GM23248 (cell line): ENCODE data around the gene EPHB3. TPM values are rescaled to one million over a fixed set of nuclear protein-coding genes. Genes with fewer than 3 reads are reported as not detected.

ENCODE experiments used
- DNase-seq: peaks from one replicate; pipeline ENCODE4 v3.0.0-alpha.2; 2015
- H2AFZ ChIP-seq: fragments of 200-600 bp; sonication (generic); 2 replicates; pipeline ENCODE4 v1.6.1; 2016; ENCODE audit warnings: antibody characterized with exemption
- H3F3A ChIP-seq: fragments of 200-600 bp; sonication (generic); 2 replicates; pipeline ENCODE4 v1.6.1; 2016; ENCODE audit warnings: mild to moderate bottlenecking, antibody characterized with exemption, mixed run types; ENCODE audit not compliant: insufficient read depth
- H3K27ac ChIP-seq: fragments of 200-600 bp; sonication (generic); 2 replicates; pipeline ENCODE4 v1.5.1; 2016; ENCODE audit warnings: mild to moderate bottlenecking
- H3K27me3 ChIP-seq: fragments of 200-600 bp; sonication (generic); replicated peaks from 2 replicates; pipeline ENCODE4 v1.6.1; 2016; ENCODE audit warnings: mild to moderate bottlenecking; ENCODE audit not compliant: insufficient read depth
- H3K36me3 ChIP-seq: fragments of 200-600 bp; sonication (generic); 2 replicates; pipeline ENCODE4 v1.6.1; 2016; ENCODE audit warnings: low read depth, mild to moderate bottlenecking
- H3K4me1 ChIP-seq: fragments of 200-600 bp; sonication (generic); 2 replicates; pipeline ENCODE4 v1.6.1; 2016; ENCODE audit warnings: mild to moderate bottlenecking; ENCODE audit not compliant: insufficient read depth
- H3K4me2 ChIP-seq: fragments of 200-600 bp; sonication (generic); one replicate; pipeline ENCODE4 v1.6.1; 2016; ENCODE audit warnings: mild to moderate bottlenecking; ENCODE audit not compliant: unreplicated experiment
- H3K4me3 ChIP-seq: fragments of 200-600 bp; sonication (generic); 2 replicates; pipeline ENCODE4 v1.5.1; 2016; ENCODE audit warnings: mild to moderate bottlenecking
- H3K79me2 ChIP-seq: fragments of 200-600 bp; sonication (generic); 2 replicates; pipeline ENCODE4 v1.6.1; 2016; ENCODE audit warnings: mild to moderate bottlenecking; ENCODE audit not compliant: insufficient read depth
- H3K9ac ChIP-seq: fragments of 200-600 bp; sonication (generic); 2 replicates; pipeline ENCODE4 v1.6.1; 2016; ENCODE audit warnings: mild to moderate bottlenecking
- H3K9me2 ChIP-seq: fragments of 200-600 bp; sonication (generic); 2 replicates; pipeline ENCODE4 v1.6.1; 2016; ENCODE audit warnings: mixed run types, mild to moderate bottlenecking, moderate library complexity; ENCODE audit not compliant: insufficient read depth
- H3K9me3 ChIP-seq: fragments of 200-600 bp; sonication (generic); one replicate; pipeline ENCODE4 v1.6.1; 2017; ENCODE audit warnings: low read depth
- H4K20me1 ChIP-seq: fragments of 200-600 bp; sonication (generic); 2 replicates; pipeline ENCODE4 v1.6.0; 2016; ENCODE audit not compliant: insufficient read depth
- EZH2 ChIP-seq: fragments of 200-600 bp; sonication (generic); IDR thresholded peaks from 2 replicates; pipeline ENCODE4 v1.6.1; 2018; ENCODE audit warnings: antibody characterized with exemption, mild to moderate bottlenecking; ENCODE audit not compliant: insufficient read depth, poor library complexity, severe bottlenecking
- EZH2phosphoT487 ChIP-seq: fragments of 200-600 bp; sonication (generic); IDR thresholded peaks from 2 replicates; pipeline ENCODE4 v1.6.1; 2018; ENCODE audit warnings: antibody characterized with exemption, moderate library complexity, mild to moderate bottlenecking, low read depth; ENCODE audit not compliant: insufficient read depth
- WGBS, 2 experiments: methylation state at CpG; one replicate each; pipeline ENCODE4 v1.1.6; 2015 to 2017; ENCODE audit warnings: low lambda C conversion rate in 2 of 2, low coverage in 1 of 2; ENCODE audit errors: missing lambda C conversion rate in 2 of 2; 5-methylcytosine and 5-hydroxymethylcytosine counted together
- in situ Hi-C: fragments of 300-500 bp; cut with MboI; formaldehyde crosslinking; loops from 2 replicates; pipeline ENCODE4 v1.15.0; 2020
- polyA plus RNA-seq: library from polyadenylated mRNA; unstranded; fragments of >200 nt; fragmentation: Nextera tagmentation; extraction: Ambion mirVana; gene quantifications from 2 replicates; pipeline ENCODE4 v1.2.1, GENCODE V29; 2016
- total RNA-seq: library from RNA; depleted of rRNA; stranded (reverse); fragments of >200 nt; shearing (Covaris generic); gene quantifications from 2 replicates; pipeline ENCODE4 v1.2.3, GENCODE V29; 2014

EPHB3 gene
- total and polyA plus RNA-seq, 2 experiments from 2014 or later = 1.7 to 3.0 TPM

DNA sequence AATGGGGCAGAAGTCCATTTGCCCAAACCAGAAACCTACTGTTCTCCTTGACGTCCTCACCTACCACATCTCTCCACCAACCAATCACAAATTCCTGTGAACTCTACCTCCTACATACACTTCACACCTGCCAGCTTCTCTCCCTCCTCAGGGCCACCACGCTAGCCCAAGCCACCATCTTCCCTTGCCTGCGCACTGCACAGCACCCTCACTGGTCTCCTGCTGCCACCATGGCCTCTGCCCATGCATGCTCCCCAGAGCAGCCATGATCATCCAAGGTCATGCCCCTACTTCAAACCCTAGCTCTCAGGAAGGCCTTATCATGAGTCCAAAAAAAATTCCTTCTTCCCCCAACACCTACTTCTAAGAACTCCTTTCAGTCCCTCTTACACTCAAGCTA, 1.1 kb upstream of the EPHB3 start:
- H3K36me3 ChIP-seq = no peaks in the 10 kb centered on the region
- H3K4me3 ChIP-seq = peak overlapping the region; percentile 69
- H3K9me3 ChIP-seq = no peaks in the 10 kb centered on the region
- H3K27ac ChIP-seq = no peak overlapping the region
- DNase-seq = no peak
- no peaks in the 10 kb centered on the region for H4K20me1 ChIP-seq
- H3K4me1 ChIP-seq = peaks cover 18% of the 10 kb centered on the region
- no peaks in the 10 kb centered on the region for H3K9me2 ChIP-seq
- in situ Hi-C loops = no loop called here
- peak overlapping the region; percentile 81 for H2AFZ ChIP-seq
- no peaks in the 10 kb centered on the region; the same call in 1 of the 2 replicates for H3F3A ChIP-seq
- 0 out of 2 replicates have a peak, but pooled peaks cover 6% of the 10 kb centered on the region for H3K27me3 ChIP-seq
- 65 to 70% methylated on average over 3 of the region's 3 CpGs for WGBS, 2 experiments
- H3K9ac ChIP-seq = peak overlapping the region; percentile 32; the same call in 1 of the 2 replicates
- no peaks in the 10 kb centered on the region for H3K79me2 ChIP-seq
- peak overlapping the region; percentile 97 for H3K4me2 ChIP-seq
- TF ChIP-seq EZH2 (no peak), EZH2phosphoT487 (no peak)

DNA sequence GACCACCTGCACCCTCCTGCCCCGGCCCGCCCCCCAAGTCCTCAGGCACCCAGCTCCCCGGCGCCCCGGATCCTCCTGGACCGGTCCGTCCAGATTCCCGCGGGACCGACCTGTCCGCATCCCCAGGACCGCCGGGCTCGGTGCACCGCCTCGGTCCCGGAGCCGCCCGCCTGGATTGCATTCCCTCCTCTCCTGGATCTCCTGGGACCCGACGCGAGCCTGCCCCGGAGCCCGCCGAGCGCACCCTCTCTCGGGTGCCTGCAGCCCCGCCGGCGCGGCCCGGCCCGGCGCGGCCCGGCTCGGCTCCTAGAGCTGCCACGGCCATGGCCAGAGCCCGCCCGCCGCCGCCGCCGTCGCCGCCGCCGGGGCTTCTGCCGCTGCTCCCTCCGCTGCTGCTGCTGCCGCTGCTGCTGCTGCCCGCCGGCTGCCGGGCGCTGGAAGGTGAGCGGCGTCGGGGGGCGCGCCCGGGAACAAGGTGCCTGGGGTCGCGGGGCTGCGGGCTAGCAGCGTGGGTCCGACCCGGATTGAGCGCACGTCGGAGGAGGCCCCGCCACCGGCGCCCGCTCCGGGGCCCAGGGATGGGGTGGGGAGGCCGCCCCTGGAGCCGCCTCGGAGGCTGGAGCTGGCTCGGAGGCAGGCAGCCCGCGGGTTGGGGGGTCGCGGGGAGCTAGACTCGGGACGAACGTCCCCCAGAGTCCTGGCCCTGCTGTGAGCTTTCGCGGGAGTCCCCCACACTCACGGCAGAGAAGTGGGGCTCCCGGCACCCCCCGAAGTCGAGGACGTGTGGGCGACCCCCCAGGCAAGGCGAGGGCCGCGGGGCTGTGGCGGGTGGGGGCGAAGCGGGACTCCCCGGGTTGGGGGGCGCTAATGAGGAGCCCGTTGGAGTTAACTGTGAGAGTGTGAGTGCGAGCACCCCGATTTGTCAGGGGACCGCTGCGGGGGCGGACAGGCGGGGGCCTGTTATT, 610 bp downstream of the EPHB3 start:
- no peaks in the 10 kb centered on the region for H3K9me3 ChIP-seq
- 0 out of 2 replicates have a peak, but pooled peaks cover 6% of the 10 kb centered on the region for H3K27me3 ChIP-seq
- WGBS, 2 experiments = 2 to 3% methylated on average over 65 to 98 of the region's 109 CpGs
- peak overlapping the region; percentile 71 for H2AFZ ChIP-seq
- H3F3A ChIP-seq = no peaks in the 10 kb centered on the region; the same call in 1 of the 2 replicates
- no peaks in the 10 kb centered on the region for H3K36me3 ChIP-seq
- H3K4me1 ChIP-seq = peaks cover 27% of the 10 kb centered on the region
- no peaks in the 10 kb centered on the region for H3K9me2 ChIP-seq
- TF ChIP-seq EZH2 (no peak), EZH2phosphoT487 (no peak)
- no peaks in the 10 kb centered on the region for H3K79me2 ChIP-seq
- H3K27ac ChIP-seq = no peak overlapping the region
- H3K4me2 ChIP-seq = peak overlapping the region; percentile 77
- H4K20me1 ChIP-seq = no peaks in the 10 kb centered on the region
- in situ Hi-C loops = no loop called here
- H3K9ac ChIP-seq = peak overlapping the region; percentile 69
- peak overlapping the region; percentile 81 for H3K4me3 ChIP-seq
- peak; percentile 66 for DNase-seq

DNA sequence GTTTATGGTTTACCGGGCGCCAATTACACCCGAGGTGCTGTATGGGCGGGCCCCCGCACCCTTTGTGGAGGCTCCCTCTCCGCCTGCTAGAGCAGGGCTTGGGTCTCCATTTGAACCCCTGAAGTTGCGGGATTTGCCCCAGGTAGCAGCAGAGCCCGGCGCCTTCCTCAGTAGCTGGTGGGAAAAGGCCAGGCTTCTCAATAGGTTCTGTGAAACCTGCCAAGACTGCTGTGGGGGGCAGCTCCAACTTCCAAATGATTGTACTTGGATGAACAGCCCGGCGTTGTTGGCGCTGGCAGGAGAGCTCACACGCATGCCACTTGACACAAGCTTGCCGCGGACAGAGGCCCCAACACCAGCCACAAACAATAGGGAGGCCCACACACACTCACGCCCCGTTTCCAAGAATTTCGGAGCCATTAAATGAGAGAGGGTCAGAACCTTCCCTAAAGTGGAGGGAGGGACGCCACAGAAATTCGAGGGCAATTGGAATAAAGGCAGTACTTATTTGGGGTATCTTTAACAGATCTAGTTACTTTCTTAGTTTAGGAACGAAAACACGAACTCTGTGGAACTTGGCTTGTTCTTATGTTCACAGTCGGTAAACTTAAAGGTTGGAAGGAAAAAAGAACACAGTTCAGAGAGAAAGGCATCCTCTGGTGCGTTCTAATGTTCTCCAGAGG, 1.4 kb downstream of the EPHB3 start:
- H3K9ac ChIP-seq = peak overlapping the region; percentile 69
- H3K4me1 ChIP-seq = peaks cover 29% of the 10 kb centered on the region
- no peaks in the 10 kb centered on the region for H4K20me1 ChIP-seq
- H3K4me2 ChIP-seq = peak overlapping the region; percentile 72
- in situ Hi-C loops = no loop called here
- TF ChIP-seq EZH2phosphoT487 (no peak), EZH2 (no peak)
- H3K9me2 ChIP-seq = no peaks in the 10 kb centered on the region
- H3K4me3 ChIP-seq = peak overlapping the region; percentile 81
- peak overlapping the region; percentile 53 for H2AFZ ChIP-seq
- 12 to 20% methylated on average over 24 of the region's 24 CpGs for WGBS, 2 experiments
- DNase-seq = peak; percentile 71
- H3K36me3 ChIP-seq = no peaks in the 10 kb centered on the region
- H3K79me2 ChIP-seq = no peaks in the 10 kb centered on the region
- no peaks in the 10 kb centered on the region for H3K27me3 ChIP-seq
- H3K27ac ChIP-seq = no peak overlapping the region
- H3F3A ChIP-seq = no peaks in the 10 kb centered on the region; the same call in 1 of the 2 replicates
- no peaks in the 10 kb centered on the region for H3K9me3 ChIP-seq

DNA sequence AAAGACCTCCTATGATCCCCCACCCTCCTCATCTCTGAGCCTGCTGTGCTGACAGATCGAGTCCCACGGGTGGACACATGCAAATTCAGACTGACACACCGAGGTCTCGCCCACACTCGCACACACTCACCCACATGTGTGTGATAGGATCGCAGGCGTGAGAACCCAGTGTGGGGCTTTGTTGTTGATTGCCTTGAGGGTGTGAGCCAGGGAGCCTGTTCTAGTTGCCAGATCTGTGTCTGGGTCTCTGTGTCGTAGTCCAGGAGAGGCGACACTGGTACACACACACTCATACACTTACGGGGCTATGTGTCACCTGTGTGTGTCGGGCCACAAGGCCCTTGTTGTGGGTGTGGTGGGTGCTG, 2.0 kb downstream of the EPHB3 start:
- no peak for TF ChIP-seq EZH2phosphoT487
- no peak for TF ChIP-seq EZH2
- Histone ChIP-seq H3K27me3 (no peaks in the 10 kb centered on the region), H3K9ac (peak overlapping the region; percentile 69; the same call in 1 of the 2 replicates), H3K4me1 (peaks cover 34% of the 10 kb centered on the region), H3K27ac (no peak overlapping the region), H3K36me3 (no peaks in the 10 kb centered on the region), H4K20me1 (no peaks in the 10 kb centered on the region), H3K4me2 (peak overlapping the region; percentile 72), H3K9me3 (no peaks in the 10 kb centered on the region), H3K9me2 (no peaks in the 10 kb centered on the region), H3K79me2 (no peaks in the 10 kb centered on the region), H2AFZ (peak overlapping the region; percentile 53), H3F3A (no peaks in the 10 kb centered on the region; the same call in 1 of the 2 replicates), H3K4me3 (peak overlapping the region; percentile 81; the same call in 1 of the 2 replicates)
- 37 to 45% methylated on average over 11 of the region's 11 CpGs for WGBS, 2 experiments
- peak; percentile 36 for DNase-seq
- in situ Hi-C loops = no loop called here
